Measurements from ENCODE around the gene RANBP3.
"Not testable (repeated sequence)": the region's sequence is repeated elsewhere in the genome, so short reads cannot be mapped to it uniquely, and the experiment has no call there.

RANBP3 gene, protein sequence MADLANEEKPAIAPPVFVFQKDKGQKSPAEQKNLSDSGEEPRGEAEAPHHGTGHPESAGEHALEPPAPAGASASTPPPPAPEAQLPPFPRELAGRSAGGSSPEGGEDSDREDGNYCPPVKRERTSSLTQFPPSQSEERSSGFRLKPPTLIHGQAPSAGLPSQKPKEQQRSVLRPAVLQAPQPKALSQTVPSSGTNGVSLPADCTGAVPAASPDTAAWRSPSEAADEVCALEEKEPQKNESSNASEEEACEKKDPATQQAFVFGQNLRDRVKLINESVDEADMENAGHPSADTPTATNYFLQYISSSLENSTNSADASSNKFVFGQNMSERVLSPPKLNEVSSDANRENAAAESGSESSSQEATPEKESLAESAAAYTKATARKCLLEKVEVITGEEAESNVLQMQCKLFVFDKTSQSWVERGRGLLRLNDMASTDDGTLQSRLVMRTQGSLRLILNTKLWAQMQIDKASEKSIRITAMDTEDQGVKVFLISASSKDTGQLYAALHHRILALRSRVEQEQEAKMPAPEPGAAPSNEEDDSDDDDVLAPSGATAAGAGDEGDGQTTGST

GRCh38 chr19:5977785-5978605 lies at the start of gene RANBP3:
Gene RANBP3 (minus strand): TSS chr19:5978140. CDS start chr19:5978082, 58 bp downstream.
- peak; percentile 99 for DNase-seq

DNA sequence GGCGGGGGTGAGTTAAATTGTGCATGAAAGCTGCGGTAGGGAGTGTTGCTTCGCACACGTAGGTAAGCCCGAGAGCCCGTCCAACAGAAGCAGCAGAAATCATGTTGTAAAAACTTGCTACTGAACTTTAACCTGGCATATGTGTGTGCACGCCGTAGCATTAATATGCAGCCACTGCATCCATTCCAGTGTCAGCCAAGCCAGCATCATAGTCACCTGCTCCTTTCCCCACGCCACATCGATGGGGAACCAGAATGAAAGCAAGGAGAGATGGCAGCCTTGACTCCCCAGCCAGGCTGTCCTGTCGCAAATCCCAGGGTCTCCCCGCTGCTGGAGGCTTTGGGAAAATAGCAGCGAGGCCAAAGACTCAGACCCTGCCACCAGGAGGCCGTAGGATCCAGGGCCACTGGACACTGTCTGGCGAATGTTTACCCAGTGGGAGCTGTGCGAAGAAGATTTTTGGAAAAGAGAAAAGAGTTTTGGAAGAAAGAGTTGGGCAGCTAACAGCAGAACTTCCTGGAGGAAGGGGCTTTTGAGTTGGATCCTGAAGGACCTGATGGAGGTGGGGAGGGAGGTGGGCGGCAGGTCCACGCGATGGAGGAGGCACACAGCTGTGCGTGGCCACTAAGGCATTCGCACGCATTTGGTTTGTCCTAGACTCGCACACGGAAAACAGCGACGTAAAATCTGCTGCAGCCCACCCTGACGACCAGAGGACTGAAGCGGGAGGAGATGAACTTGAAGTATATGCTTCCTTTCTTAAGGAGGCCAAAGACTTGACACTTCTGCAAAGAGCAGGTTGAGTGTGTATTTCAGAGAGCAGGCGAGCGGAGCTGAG lies 48.7 kb upstream of the RANBP3 start:
- no peak for DNase-seq

DNA sequence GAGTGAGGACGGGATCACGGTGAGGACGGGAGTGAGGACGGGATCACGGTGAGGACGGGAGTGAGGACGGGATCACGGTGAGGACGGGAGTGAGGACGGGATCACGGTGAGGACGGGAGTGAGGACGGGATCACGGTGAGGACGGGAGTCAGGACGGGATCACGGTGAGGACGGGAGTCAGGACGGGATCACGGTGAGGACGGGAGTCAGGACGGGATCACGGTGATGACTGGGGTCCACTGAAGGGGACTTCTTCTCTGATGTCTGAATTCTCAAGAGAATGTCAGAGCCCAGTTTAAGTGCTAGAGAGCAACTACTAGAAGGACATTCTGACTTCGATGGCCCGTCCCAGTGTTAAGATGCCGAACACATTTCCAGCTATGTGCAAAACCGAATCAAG lies 46.8 kb upstream of the RANBP3 start:
- not testable (repeated sequence) for DNase-seq

- DNase-seq = no peak
Measured at GRCh38 chr19:6023936-6024335, 46.0 kb upstream of the RANBP3 start.

DNA sequence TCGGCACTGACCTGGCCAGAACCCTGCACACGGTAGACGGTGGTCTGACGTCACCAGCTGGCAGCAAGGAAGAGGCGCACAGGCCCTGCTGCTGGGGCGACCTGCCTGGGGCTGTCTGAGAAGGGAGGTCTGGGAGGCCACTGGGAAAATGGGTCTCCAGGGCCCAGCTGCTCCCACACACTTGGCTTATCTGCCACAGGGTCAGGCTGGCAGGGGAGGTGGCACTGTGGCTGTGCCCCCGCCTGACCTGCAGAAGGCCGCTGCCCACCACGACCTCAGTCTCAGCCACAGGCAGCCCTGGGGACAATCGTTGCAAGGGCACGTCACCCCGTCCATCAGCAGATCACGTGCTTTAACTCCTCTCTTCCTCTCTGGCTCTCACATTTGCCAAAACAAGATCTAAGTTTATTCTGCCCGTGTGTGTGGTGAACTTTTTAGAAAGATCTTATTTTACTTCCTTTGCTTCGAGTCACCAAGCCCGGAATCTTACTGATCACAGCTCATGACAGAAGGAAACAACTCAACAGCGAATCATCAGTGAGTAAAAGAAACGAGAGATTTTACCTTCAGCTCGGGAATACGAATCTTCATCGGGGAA lies 45.2 kb upstream of the RANBP3 start:
- no peak for DNase-seq

DNA sequence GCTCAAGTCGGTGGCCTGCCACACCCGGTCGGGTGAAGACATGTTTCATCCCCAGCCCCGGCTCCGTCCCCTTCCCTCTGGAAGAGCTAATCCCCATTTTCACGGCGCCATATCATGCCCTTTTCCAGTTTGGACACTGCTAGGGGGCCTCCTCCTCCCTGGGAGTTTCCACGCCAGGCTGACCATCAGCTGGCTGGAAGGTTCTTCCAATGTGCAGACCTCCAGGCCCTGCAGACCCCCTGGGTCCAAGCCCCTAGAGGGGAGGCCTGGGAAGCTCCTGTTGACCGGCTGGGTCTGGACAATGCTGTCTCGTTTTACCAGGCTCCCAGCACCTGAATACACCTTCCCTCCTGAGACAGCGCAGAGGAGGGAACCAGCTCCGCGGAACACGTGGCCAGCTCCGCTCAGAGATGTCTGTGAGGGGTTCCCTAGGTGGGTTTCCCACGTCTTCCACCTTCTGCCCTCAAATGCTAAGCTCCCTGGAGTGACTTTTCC lies 44.7 kb upstream of the RANBP3 start:
- DNase-seq = no peak

- peak; percentile 66 for DNase-seq
Measured at GRCh38 chr19:6021878-6022569, 44.1 kb upstream of the RANBP3 start.

DNA sequence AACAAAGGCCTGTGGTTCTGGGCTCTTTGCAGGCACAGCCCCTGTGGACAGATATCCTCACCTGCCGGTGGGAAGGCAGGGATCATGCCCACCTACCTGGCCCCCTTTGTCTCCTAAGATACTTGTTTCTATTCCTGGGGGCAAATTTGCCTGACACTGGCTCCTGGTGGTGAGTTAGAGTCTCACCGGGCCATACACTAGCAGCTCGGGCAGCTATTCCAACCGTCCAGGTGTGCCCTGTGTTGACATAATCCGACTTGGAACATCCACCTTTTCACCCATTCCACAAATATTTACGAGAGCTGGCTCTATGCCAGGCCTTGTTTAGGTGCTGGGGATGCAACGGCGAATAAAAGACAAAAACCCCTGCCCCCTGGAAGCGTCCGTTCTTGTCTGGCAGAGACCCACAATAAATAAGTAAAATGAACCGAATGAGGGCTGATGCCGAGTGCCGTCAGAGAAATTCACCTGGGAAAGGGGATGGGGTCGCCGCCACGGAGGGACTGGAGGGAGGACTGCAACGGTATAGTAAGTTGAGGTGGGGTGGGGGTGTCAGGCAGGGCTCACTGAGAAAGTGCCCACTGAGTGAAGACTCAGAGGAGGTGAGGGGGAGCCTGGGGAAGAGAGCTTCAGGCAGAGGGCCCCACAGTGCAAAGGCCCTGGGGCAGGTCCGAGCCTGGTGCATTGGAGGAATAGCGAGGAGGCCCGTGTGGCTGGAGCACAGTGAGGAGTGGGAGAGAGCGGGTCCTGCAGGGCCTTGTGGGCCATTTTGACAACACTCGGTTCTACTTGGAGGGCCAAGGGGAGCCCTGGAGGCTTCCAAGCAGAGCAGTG lies 43.2 kb upstream of the RANBP3 start:
- no peak for DNase-seq

GRCh38 chr19:6020166-6020882 lies 42.4 kb upstream of the RANBP3 start:
- no peak for DNase-seq

DNA sequence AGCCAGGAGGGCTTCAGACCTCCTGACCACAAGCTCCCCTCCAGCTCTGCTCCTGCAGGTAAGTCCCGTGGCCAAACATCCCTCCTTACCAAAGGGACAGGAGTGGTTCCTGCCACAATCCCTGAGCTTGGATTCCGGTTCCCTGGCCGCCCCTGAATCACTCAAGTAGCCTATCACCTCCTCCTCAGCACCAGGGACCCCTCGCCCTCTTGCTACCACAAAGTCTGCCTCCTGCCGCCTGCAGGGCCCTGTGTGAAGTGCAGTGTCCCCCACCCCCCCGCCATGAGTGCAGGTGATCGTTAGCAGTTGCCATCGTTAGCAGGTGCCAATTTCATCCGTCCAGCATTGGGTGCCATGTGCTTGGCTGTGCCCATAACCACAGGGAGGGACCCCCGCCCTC lies 40.8 kb upstream of the RANBP3 start:
- DNase-seq = no peak

GRCh38 chr19:6017576-6017975 lies 39.6 kb upstream of the RANBP3 start:
- no peak for DNase-seq

GRCh38 chr19:6015841-6016545 lies 38.1 kb upstream of the RANBP3 start:
- DNase-seq = no peak

- no peak for DNase-seq
Measured at GRCh38 chr19:6014551-6015135, 36.7 kb upstream of the RANBP3 start.

DNA sequence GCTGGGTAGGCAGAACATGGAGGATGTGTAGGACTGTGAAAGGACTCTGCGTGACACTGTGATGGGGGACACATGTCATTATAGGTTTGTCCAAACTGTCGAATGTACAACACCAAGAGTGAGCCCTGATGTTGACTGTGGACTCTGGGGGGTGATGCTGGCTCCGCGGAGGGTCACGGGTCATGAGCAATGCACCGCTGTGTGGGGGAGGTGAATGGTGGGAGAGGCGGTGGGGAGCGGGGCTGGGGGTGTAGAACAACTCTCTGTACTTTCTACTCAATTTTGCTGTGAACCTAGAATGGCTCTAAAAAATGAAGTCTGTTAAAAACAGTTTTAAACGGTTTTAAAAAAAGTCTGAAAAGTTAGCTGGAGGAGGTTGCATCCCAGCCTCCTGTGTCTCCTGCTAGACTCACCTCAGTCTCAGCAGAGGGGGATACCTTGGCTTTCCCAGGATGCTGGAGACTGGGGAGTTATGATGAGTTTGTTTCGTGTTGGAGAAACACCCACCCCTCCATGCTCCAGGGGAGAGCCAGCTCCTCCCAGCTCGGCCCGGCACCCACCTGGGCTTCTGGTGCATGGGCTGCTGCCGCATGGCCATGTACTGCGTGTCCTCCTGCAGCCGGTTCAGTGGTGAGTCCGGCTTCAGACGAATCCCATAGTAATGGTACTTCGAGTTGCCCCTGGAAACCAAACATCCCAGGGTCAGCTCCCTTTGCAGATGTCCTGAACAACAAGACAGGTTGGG lies 34.7 kb upstream of the RANBP3 start:
- no peak for DNase-seq

- DNase-seq = no peak
Measured at GRCh38 chr19:6011794-6012193, 33.9 kb upstream of the RANBP3 start.

- no peak for DNase-seq
Measured at GRCh38 chr19:6011206-6011605, 33.3 kb upstream of the RANBP3 start.

GRCh38 chr19:6010107-6010506 lies 32.2 kb upstream of the RANBP3 start:
- no peak for DNase-seq

DNA sequence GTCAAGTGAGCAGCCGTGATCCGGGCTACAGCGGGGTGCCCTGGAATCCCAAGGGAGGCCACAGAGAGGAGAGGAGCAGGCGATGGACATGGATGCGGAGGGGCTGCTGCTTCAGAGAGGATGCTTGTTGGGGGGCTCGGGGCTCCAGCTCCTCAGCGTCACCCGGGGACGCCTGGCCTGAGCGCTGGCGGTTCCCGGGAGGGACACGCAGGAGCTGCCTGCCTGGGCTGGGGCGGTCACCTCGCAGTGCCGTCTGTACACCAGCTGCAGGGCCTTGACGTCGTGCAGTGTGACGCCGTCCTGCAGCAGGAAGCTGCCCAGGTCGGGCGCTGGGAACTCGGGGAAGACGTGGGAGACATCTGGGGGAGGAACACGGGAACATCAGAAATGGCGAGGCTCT lies 29.9 kb upstream of the RANBP3 start:
- no peak for DNase-seq
